ENCODE measurements around the gene MS4A5. TPM values are rescaled to one million over a fixed set of nuclear protein-coding genes. Genes with fewer than 3 reads are reported as not detected.

MS4A5 gene
- total RNA-seq, 1 donor from 2014 or later = not detected

- H3K4me1 ChIP-seq = no peaks in the 10 kb centered on the region
- no peaks in the 10 kb centered on the region for H3K9me3 ChIP-seq
- no peak for TF ChIP-seq CTCF (IDR thresholded peaks at IDR 0.05)
- TF ChIP-seq POLR2AphosphoS5 (IDR thresholded peaks at IDR 0.05; ENCODE audit: insufficient read depth in 1 of 2, low read depth in 1 of 2) = no peak
- TF ChIP-seq POLR2A (IDR thresholded peaks at IDR 0.05) = no peak
- no peaks in the 10 kb centered on the region for H3K36me3 ChIP-seq
- no peaks in the 10 kb centered on the region for H3K27me3 ChIP-seq
- intact Hi-C loops (cut with DNase I) = no loop called here
- no peak overlapping the region for H3K27ac ChIP-seq
- H3K4me3 ChIP-seq = no peak overlapping the region
- DNase-seq (ENCODE audit: extremely low spot score in 2 of 2) = no peak
These were observed 40.4 kb downstream of the MS4A5 start for GRCh38 chr11:60469723-60470122.

GRCh38 chr11:60477035-60477445 is 47.7 kb downstream of the MS4A5 start:
- intact Hi-C loops (cut with DNase I) = no loop called here
- no peaks in the 10 kb centered on the region for H3K27me3 ChIP-seq
- DNase-seq (ENCODE audit: extremely low spot score in 2 of 2) = no peak
- TF ChIP-seq POLR2A (IDR thresholded peaks at IDR 0.05) = no peak
- no peak for TF ChIP-seq POLR2AphosphoS5 (IDR thresholded peaks at IDR 0.05; ENCODE audit: insufficient read depth in 1 of 2, low read depth in 1 of 2)
- no peak for TF ChIP-seq CTCF (IDR thresholded peaks at IDR 0.05)
- H3K27ac ChIP-seq = no peak overlapping the region
- H3K4me1 ChIP-seq = no peaks in the 10 kb centered on the region
- H3K9me3 ChIP-seq = no peaks in the 10 kb centered on the region
- no peak overlapping the region for H3K4me3 ChIP-seq
- H3K36me3 ChIP-seq = no peaks in the 10 kb centered on the region

- no peak for DNase-seq (ENCODE audit: extremely low spot score in 2 of 2)
- intact Hi-C loops (cut with DNase I) = no loop called here
- H3K27me3 ChIP-seq = no peaks in the 10 kb centered on the region
- H3K9me3 ChIP-seq = no peaks in the 10 kb centered on the region
- TF ChIP-seq POLR2A (IDR thresholded peaks at IDR 0.05) (no peak), POLR2AphosphoS5 (IDR thresholded peaks at IDR 0.05; ENCODE audit: insufficient read depth in 1 of 2, low read depth in 1 of 2) (no peak), CTCF (IDR thresholded peaks at IDR 0.05) (no peak)
- no peak overlapping the region for H3K4me3 ChIP-seq
- H3K27ac ChIP-seq = no peak overlapping the region
- no peaks in the 10 kb centered on the region for H3K36me3 ChIP-seq
- no peaks in the 10 kb centered on the region for H3K4me1 ChIP-seq
These were observed 53.0 kb downstream of the MS4A5 start for GRCh38 chr11:60482361-60482760.

GRCh38 chr11:60485987-60486386 is 56.6 kb downstream of the MS4A5 start:
- Histone ChIP-seq H3K27me3 (no peaks in the 10 kb centered on the region), H3K27ac (no peak overlapping the region), H3K4me1 (no peaks in the 10 kb centered on the region), H3K36me3 (no peaks in the 10 kb centered on the region), H3K4me3 (no peak overlapping the region), H3K9me3 (no peaks in the 10 kb centered on the region)
- TF ChIP-seq CTCF (IDR thresholded peaks at IDR 0.05) (no peak), POLR2AphosphoS5 (IDR thresholded peaks at IDR 0.05; ENCODE audit: insufficient read depth in 1 of 2, low read depth in 1 of 2) (no peak), POLR2A (IDR thresholded peaks at IDR 0.05) (no peak)
- no peak for DNase-seq (ENCODE audit: extremely low spot score in 2 of 2)
- intact Hi-C loops (cut with DNase I) = no loop called here

GRCh38 chr11:60492488-60493009 is 63.2 kb downstream of the MS4A5 start, which contains the start of gene MS4A12:
TSS of gene MS4A12 (plus strand) at chr11:60492778. CDS start at chr11:60497319, 4,541 bp downstream.
- no peaks in the 10 kb centered on the region for H3K36me3 ChIP-seq

More at GRCh38 chr11:60492488-60493009, 63.2 kb downstream of the MS4A5 start, which contains the start of gene MS4A12:
- TF ChIP-seq POLR2AphosphoS5 (IDR thresholded peaks at IDR 0.05; ENCODE audit: insufficient read depth in 1 of 2, low read depth in 1 of 2) (no peak), CTCF (IDR thresholded peaks at IDR 0.05) (no peak), POLR2A (IDR thresholded peaks at IDR 0.05) (no peak)
- Histone ChIP-seq H3K27ac (no peak within 1 kb of the TSS), H3K27me3 (no peaks in the 10 kb centered on the region), H3K4me3 (no peak within 1 kb of the TSS), H3K9me3 (no peaks in the 10 kb centered on the region), H3K4me1 (no peaks in the 10 kb centered on the region)
- intact Hi-C loops (cut with DNase I) = no loop called here
- DNase-seq (ENCODE audit: extremely low spot score in 2 of 2) = no peak

Data from vagina (tissue), 2 donors.